ENCODE results near the gene IPO5.
"Not testable (repeated sequence)": the region's sequence is repeated elsewhere in the genome, so short reads cannot be mapped to it uniquely, and the experiment has no call there.

The IPO5 gene

DNA sequence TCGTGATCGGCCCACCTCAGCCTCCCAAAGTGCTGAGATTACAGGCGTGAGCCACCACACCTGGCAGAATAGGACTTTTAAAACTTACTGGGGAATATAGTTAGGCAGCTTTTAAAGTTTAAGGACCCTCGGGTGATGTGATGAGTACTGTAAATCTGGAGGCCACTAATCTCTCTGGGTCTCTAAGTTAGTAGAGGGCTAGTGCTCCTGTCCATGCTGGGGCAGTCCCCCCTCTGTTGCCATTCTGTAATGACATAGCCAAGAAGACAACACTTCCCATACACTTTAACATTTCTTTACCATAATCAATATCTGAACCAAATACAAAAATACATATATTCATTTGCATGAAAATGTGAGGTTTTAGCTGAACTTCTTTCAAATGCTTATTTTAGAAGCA, 65.7 kb downstream of the IPO5 start:
- DNase-seq = no peak

DNA sequence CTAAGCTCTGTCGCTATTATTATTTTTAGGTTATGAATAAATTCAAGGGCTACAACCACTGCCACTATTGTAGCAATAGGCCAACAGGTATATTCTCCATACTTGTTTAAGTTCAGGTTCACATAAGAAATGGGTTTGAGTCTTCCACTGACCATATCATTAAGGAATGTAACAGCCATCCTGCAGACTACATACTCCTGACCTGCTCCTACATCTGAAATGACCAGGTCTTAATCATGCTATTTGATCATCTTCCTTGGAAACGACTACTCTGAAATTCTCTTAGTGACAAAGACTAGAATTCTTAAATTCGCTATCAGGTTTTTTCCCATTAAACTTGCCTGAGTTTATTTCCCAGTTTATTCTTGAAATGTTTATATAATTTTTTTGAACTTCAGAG, 66.8 kb downstream of the IPO5 start:
- DNase-seq = no peak

DNA sequence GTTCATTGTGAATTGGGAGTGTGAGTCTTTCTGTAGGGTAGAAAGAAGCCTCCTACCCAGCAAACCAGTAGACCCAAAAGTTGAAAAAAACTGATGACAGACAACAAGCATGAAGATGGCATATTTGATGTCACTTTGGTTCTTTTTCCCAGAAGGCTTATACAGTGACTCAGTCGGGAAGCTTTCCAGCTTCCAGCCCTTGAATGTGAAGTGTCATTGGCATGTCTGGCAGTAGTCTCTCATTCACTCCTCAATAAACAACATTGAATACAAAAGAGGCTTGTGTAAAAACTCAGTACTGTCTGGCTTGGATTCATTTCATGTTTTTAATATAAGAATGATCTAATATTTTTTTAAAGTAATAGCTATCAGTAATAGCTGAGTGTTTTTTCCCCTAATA, 68.7 kb downstream of the IPO5 start:
- DNase-seq = no peak

DNA sequence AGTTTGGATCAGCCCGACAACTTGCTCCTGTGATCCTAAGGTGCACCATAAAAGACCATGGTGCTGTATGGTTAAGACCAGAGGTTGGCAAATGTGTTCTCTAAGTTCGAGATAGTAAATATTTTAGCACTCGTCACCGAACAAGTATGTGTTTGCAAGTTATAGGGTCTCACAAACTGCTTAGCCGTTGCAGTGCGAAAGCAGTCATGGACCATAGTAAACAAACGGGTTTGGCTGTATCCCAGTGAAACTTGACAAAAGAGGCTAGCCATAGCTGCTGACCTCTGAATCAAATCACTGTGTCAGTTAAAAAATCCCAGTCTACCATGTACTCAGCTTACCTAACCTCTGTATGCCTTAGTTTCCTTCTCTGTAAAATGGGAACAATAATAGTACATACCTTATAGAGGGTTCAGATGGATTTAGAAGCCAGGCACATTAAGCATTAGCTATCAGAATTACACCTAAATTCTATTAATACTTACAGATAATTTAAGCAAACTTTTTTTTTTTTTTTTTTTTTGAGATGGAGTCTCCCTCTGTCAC, 72.1 kb downstream of the IPO5 start:
- no peak for DNase-seq

DNA sequence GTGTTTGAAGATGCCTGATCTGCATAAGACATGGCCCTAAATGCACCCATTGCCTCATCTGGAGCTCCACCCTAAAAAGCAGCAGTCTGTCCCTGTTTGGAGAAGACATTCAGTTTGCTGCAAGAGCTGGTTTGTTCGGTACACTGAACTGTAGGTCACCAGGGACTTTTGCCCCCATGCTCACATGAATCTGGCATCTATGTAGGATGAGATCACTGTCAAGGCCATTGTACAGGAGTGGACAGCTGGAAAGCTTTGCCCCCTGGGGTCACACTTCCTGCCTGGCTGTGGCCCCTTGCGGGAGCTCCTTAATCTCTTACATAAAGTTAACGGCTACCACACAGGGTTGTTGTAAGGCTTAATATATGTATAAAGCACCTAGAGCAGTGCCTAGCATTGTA, 73.0 kb downstream of the IPO5 start:
- DNase-seq = no peak

DNA sequence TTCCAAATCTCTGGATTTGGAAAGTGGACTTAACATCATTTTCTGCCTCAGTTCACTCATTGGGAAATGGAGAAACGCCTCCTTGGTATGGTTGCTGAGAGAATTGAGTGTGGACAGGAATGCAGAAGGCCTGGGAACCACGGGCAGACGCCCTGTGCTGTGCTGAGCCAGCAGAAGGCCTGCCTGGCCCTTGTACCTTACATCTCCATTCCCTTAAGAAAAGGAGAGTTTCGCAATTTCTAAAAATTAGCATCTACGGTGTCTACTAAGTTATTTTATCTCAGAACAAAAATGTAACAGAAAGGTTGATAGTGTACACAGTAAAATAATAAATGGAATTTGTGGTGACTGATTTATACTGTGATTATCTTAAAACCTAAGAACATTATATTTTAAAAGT, 78.7 kb downstream of the IPO5 start:
- DNase-seq = no peak

DNA sequence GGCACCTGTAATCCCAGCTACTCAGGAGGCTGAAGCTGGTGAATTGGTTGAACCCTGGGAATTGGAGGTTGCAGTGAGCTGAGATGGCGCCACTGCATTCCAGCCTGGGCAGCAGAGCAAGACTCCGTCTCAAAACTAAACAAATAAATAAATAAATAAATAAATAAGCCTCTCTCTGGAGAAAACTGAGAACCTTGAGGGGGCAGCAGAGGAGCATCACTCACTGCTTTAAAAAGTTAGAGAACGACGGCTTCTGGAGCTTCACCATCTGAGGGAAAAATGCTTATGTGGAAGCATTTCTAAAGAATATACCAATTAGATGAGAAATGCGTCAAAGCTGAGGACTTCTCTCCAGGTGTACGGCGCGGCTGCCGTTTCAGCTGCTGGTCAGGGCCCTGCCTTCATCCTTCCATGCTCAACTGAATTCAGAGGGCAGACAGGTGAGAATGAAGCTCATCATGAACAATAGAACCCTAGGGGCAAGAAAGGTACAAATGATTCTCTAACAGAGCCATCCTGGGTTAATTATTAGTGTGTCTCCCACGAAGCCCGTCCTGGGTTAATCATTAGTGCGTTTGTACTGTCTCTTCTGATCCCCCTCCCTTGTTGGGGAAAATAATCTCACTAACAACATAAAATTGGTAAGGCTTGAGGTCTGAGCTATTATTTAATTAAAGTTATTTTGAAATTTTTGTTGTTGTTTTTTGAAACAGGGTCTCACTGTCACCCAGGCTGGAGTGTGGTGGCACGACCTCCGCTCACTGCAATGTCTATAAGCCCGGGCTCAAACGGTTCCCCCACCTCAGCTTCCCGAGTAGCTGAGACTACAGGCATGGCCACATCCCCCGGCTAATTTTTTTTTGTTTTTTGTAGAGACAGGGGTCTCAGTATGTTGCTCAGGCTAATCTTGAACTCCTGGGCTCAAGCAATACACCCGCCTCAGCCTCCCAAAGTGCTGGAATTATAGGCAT, 80.1 kb downstream of the IPO5 start:
- no peak for DNase-seq

DNA sequence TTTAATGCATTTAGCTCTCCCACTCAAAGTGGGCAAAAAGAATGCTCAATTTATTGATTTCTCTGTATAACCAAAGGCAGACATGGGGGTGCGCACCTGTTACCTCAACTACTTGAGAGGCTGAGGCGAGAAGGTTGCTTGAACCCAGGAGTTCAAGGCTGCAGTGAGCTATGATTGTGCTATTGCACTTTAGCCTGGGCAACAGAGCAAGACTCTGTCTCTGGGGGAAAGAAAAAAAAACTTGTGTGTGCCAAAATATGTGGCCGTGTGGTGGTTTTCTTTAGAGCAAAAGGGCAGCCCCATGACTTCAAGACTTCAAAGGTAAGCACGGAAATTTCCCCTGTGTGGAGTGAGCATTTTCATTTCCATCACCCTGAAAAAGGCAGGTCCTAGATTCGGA, 81.9 kb downstream of the IPO5 start:
- no peak for DNase-seq

DNA sequence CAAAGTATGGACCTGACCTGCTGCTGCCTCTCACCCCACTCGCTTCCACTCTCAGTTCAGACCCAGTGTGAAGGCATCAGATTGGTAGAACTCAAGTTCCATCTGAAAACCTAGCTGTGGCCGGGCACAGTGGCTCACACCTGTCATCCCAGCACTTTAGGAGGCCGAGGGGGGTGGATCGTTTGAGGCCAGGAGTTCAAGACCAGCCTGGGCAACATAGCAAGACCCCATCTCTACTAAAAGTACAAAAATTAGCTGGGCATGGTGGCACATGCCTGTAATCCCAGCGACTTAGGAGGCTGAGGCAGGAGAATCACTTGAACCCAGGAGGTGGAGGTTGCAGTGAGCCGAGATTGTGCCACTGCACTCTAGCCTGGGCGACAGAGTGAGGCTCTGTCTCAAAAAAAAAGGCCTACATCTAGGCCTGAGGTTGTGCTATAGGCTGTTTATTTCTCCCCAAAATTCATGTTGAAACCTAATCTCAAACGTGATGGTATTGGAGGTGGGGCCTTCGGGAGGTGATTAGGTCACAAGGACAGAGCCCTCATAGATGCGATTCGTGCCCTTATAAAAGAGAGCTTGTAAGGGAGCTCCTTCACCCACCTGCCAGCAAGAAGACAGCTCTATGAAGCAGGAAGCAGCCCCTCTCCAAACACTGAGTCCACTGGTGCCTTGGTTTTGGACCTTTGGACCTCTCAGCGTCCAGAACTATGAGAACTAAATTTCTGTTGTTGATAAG, 83.3 kb downstream of the IPO5 start:
- DNase-seq = not testable (repeated sequence)

DNA sequence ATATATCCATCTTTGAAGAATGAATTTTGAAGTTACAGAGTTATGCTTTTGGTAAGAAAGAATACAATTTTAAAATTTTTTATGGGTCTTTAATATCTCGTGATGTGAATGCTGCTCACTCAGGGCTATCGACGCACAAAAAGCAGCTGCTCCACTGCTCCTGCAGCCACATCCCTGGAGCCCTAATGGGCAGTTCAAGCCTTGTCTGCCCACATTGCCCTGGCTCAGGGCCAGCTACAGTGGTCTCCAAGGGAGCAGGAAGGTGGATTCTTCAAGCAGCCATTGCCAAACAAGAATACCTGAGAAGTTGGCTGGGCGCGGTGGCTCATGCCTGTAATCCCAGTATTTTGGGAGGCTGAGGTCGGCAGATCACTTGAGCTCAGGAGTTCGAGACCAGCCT, 85.8 kb downstream of the IPO5 start:
- no peak for DNase-seq

DNA sequence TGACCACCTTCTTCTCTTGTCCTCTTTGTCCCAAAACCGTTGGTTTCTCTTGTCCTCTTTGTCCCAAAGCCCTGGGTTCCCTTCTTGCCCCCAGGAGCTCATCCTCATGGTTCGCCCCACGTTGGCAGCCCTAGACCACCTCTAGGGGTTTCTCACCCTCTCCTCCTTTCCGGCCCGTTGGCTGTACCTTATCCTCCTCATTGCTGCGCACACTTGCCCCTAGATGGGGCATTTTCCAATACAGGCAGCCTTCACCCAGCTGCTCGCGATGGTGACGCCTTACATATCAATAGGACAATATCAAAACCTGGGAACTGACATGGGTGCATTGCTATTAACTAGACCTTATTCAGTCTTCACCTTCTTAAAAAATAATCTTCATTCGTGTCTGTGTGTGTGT, 86.5 kb downstream of the IPO5 start:
- DNase-seq = no peak

DNA sequence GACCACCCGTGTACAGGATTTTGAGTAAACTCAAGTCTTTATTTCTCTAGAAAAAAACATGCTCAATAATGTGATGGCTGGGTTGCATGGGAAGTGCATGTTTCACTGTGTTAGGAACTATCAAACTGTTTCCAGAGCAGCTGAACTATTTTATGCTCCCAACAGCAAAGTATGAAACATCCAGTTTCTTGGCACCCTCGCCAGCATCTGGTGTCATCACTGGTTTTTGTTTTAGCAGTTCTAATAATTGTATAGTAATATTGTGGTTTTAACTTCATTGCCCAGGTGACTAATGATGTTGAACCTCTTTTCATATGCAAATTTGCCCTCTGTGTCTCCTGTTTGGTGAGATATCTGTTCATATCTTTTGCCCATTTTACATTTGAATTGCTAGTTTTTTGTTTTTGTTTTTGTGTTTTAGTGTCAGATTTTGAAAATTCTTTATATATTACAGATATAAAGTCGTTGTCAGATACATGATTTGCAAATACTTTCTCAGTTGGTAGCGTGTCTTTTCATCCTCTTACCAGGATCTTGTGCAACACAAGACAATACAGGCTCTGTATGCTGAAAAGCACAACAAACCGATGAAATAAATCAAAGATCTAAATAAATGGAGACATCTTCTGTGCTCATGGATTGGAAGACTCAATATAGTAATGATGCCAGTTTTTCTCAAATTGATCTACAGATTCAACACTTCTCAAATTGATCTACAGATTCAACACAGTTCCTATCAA, 87.8 kb downstream of the IPO5 start:
- no peak for DNase-seq

DNA sequence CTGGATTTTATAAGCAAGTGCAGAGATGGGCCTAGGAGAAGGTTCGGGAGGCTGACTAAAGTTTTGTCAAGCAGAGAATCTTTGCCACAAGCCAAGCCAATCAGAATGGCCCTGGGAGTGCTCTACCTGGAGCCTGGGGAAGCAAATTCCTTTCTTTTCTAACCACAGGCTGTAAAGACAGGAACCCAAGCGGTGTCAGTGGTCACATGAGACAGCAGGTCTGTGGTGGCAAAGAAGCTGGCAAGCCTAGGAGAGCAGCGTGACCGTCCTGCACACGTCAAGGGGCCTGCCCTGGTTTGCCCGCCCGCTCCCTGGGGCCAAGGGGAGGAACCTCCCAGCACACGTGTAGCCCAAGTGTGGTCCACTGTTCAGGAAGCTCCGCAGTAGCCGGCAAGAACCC, 90.8 kb downstream of the IPO5 start:
- DNase-seq = no peak

DNA sequence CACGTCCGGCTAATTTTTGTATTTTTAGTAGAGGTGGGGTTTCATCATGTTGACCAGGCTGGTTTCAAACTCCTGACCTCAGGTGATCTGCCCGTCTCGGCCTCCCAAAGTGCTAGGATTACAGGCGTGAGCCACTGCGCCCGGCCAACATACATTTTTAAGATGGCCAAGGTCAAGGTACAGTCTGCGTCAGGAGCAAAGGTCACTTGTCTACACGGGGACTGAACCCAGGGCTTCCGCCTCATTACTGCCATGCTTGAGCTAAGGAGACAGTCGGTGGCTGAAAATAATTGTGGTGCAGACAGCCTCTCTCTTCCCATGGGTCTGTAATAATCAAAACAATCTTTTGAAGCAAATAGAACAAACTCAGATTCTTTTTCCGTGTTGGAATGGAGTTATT, 94.3 kb downstream of the IPO5 start:
- DNase-seq = not testable (repeated sequence)

DNA sequence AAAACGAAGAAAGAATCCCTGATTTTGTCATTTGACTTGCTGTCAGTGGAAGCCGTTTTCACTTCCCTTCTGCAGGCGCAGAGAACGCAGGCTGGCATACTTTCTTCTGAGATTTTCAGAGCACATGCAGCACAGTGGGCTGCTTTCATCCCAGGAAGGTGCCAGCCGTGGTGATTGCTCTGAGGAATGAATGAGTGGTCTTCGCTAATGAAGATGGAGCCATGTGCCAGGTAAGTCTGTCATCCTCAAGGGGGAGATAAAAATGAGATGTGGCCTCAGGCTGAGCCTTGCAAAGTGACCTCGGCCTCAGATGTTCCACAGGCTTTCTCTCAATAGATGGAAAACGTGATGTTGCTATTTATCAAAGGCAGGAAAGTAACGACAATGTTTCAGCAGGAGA, 94.8 kb downstream of the IPO5 start:
- no peak for DNase-seq

DNA sequence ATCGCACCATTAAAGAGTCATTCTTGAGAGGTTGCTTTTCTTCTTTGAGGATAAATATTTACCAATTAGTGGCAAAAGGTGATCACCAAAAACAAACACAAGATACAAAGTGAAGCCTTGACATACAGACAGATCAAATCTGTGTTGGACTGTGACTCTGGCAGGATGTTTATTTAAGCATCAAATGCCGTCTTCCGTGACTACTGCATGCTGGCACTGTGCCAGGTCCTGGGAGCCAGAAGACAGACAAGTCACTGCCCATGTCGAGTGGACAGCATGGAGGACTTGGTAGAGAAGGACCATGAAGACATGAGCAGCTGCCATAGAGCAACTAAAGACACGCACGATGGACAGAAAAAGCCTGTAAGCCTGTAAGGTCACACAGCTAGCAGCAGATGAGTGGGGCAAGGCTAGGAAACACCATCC, 96.6 kb downstream of the IPO5 start:
- DNase-seq = no peak

DNA sequence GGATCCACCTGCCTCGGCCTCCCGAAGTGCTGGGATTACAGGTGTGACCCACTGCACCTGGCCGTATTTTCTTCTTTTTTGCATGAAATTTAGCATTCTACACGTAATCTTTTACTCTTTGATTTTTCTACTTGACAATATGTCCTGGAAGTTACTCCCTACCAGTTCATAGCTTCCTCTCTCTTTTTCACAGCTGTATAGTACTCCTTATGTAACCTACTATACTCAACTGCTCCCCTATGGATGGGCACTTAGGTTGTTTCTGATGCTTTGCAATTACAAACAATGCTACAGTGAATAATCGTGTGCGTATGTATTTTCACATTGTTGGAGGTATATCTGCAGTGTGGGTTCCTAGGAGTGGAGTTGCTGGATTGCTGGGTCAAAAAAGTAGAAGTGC, 98.9 kb downstream of the IPO5 start:
- no peak for DNase-seq

DNA sequence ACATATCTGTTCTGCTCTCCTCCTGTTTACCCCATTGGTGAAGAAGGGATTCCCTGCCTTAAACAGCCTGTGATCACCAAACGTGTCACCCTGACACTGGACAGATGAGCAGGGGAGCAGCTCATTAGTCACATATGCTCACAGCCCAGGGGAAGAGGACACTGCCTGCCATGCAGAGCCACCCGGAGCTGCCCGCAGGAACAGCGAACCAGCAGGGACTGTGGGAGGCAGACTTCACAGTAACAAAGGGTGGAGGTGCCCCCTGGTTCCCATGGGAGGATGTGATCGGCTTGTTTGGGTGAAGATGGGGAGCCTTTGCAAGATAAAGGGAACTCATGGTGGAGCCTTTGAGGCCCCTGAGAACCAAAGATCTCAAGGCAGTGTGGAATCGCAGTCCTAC, 100.8 kb downstream of the IPO5 start:
- DNase-seq = no peak

DNA sequence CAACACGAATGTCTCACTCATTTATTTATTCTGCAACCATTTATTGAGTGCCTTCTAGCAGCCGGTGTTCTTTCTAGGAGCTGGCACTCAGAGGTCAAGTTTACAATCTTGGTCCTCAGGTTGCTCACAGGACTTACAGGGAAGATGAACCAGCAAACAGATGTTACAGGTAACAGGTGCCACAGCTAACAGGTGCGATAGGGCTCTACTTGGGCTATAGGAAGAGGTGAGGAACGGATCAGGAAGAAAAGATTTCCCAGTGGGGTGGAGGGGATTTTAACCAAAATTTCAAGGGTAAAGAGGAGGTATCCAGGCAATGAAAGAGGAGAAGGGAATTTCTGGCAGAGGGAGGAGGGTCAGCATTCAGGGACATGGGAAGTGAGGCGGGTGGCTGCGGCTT, 102.1 kb downstream of the IPO5 start:
- no peak for DNase-seq

DNA sequence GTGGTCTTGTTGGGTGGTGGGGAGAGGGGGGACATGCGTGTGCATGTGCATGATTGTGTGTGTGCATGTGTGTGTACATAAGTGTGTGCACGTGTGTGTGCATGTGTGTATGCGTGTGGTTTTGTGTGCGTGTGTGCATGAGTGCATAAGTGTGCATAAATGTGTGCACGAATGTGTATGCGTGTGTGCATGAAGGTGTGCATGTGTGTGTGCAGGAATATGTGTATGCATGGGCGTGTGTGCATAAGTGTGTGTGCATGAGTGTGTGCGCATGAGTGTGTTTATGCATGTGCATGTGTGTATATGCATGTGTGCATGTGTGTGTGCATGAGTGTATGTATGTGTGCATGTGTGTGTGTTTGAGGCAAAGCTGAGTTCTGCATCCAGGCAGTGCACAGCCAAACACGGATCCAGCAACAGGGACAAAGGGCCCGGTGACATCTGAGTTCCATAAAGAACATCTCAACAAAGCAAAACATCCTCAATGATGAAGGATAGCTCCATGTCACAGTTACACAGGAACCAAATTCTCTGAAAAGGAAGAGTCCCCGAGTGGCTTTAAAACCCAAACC, 103.5 kb downstream of the IPO5 start:
- no peak for DNase-seq

DNA sequence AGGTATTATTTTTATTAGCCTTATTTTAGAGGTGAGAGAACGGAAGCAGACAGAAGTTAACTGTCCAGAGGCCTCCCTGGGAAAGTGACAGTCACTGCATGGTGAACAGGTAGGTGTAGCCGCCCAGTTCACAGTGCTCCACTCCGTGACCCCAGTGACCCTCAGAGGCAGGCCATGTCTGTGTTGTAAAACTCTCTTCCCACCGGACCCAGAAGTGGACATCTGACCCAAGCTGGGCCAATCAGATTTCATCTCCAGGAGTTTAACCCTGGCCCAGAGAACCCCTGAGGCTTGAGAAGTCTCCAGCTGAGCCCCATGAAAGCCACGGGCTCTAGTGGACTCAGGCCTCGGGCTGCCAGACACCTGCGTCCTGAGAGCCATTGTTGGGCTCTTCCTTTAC, 105.8 kb downstream of the IPO5 start:
- no peak for DNase-seq

DNA sequence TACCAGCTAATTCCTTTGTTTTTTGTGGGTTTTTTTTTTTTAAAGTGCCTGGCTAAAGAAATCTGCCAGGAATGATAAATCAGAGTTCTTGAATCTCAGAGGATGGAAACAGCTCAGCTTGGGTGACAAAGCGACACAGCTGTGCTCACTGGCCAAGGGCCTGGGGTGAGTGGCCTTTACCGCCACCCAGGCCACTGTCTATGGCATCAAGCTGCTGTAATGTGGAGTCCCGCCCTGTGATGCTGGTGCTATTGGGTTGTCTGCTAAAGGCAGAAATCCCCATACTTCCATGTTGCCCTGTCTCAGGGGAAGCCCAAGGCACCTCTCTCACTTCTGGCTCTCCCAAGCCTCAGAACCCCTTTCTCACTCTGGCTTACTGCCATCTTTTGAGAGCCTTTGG, 106.8 kb downstream of the IPO5 start:
- DNase-seq = no peak

DNA sequence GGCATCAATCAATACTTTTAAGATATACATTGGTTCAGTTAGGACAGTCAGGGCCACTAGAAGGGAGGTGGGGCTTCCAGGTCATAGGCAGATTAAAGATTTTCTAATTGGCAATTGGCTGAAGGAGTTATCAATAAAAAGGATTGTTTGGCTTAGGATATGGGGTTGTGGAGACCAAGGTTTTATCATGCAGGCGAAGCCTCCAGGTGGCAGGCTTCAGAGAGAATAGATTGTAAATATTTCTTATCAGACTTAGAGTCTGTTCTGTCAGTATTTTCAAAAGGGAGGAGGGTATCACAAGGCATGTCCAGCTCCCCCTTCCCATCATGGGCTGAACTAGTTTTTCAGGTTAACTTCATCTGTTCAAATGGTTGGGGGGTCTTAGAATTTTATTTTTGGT, 112.0 kb downstream of the IPO5 start:
- no peak for DNase-seq
